ENCODE results near the gene PRDM16. TPM values are rescaled to one million over a fixed set of nuclear protein-coding genes. Genes with fewer than 3 reads are reported as not detected.

The PRDM16 gene
- total RNA-seq, 2 experiments from 2014 or later: 1.1 to 2.3 TPM

DNA sequence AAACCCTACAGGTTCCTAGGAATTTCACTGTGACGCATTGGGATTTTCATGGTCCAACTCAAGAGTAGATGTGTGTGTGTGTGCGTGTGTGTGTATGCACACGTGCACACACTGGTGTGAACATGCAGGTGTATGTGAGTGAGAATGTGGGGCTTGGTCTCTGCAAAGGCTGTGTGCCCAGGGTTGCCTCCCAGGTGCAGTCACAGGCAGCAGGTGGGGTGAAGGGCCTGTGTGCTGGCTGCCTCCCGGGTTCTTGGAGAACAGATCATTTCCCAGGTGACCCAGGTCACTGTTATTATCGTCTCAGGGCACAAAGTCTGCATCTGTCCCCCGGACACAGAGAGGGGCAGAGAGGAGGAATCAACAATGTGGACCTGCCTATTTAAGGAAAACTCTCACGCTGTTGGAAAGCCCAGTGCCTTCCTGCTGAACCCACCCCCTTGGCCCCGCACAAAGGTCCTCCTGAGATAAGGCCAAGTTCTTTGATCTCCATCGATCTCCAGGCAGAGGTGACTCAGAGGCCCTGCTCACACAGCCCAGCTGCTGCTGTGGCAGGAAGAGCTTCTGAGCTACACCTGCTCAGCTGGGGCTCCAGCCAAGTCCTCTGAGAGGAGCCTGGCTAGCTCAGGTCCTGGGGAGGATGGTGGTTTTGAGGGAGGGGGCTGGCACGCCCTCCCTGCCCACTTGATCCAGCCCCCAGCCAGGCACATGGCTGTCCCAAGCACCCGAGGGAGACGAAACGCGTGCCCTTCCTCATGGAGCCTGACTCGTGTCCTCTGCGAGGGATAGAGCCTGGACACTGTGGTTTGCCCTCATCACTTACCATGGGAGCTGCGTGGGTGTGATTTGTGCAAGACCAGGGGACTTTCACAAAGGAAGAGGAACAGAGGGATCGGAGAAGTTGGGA lies 251.5 kb downstream of the PRDM16 start:
- CTCF ChIA-PET: interaction anchor here (1.0 kb wide), 1 partner anchor 9 kb away, joined by 3 read pairs; no protein-coding TSS in a partner anchor
- H3K27me3 Mint-ChIP-seq: no peaks in the 10 kb centered on the region

DNA sequence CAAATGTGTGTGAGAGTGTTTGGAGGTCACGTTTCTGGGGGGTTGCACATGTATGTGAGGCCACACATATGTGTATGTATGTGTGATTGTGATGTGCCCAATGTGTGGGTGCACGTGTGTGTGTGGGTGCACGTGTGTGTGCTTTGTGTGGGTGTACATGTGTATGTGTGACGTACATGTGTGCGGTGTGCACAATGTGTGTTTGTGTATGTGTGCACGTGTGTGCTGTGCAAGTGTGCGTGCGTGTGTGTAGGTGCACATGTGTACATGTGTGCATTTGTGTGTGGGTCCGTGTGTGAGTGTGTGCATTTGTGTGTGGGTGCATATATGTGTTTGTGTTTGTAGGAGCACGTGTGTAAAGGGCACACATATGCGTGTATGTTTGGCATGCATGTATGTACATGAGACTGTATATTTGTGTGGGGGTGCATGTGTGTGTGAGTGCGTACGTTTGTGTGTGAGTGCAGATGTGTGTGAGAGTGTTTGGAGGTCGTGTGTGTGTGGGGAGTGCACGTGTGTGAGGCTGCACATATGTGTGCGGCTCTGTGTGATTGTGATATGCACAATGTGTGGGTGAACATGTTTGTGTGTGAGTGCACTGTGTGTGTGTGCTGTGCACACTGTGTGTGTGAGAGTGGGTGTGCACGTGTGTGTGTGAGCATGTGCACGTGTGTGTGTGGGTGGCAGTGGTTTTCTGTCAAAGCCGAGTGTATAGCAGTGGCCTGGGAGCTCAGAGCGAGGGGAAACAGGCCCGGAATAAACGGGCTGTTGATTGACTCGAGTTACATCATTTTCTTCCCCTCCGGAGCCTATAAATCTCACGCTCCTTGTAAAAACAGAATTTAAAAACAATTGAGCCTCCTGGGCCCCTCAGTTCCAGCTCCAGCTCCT lies 252.8 kb downstream of the PRDM16 start:
- ChIA-PET POLR2A (no interaction called here), CTCF (no interaction called here)
- no peaks in the 10 kb centered on the region for H3K36me3 Mint-ChIP-seq (ENCODE audit: low read depth)
- peaks cover 3% of the 10 kb centered on the region for H3K4me1 Mint-ChIP-seq
- H3K4me3 Mint-ChIP-seq: no peak overlapping the region
- H3K27ac Mint-ChIP-seq: no peak overlapping the region
- DNase-seq: no peak
- no peaks in the 10 kb centered on the region for H3K27me3 Mint-ChIP-seq
- peaks cover 9% of the 10 kb centered on the region for H3K9me3 Mint-ChIP-seq

More for the DNA sequence above, 251.5 kb downstream of the PRDM16 start:
- Mint-ChIP-seq H3K9me3 (peaks cover 18% of the 10 kb centered on the region), H3K27ac (no peak overlapping the region), H3K36me3 (ENCODE audit: low read depth) (no peaks in the 10 kb centered on the region), H3K4me1 (peaks cover 9% of the 10 kb centered on the region), H3K4me3 (no peak overlapping the region)
- DNase-seq: no peak
- POLR2A ChIA-PET: no interaction called here

DNA sequence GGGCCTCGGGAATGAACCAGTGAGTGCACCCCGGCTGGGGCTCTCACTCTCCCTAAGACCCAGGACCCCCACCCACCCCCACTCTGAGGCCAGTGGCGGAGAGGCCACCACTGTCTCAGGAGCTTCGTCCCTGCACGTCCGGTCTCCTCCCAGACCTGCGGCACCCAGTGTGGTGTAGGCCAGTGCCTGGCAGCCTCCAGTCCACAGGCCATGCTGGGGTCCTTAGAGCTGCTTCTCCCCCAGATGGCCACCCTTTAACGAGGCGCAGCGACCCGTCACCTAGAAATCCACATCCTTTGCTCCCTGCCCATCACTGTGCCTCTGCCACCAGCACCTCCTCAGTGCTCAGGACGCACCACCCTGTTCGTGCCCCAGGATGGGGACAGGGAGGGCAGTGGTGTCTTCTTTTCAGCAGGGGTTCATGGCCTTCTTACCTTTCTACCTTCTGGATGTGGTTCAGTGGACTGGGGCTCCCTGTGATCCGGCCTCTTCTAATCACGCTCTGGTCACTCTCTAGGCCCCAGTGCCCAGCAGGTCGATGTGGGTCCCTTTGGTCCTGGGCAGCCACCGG lies 253.5 kb downstream of the PRDM16 start:
- CTCF ChIA-PET: no interaction called here
- Mint-ChIP-seq H3K4me3 (no peak overlapping the region), H3K9me3 (peaks cover 9% of the 10 kb centered on the region), H3K4me1 (peaks cover 3% of the 10 kb centered on the region), H3K27ac (no peak overlapping the region), H3K36me3 (ENCODE audit: low read depth) (no peaks in the 10 kb centered on the region), H3K27me3 (no peaks in the 10 kb centered on the region)
- DNase-seq: no peak
- POLR2A ChIA-PET: no interaction called here

DNA sequence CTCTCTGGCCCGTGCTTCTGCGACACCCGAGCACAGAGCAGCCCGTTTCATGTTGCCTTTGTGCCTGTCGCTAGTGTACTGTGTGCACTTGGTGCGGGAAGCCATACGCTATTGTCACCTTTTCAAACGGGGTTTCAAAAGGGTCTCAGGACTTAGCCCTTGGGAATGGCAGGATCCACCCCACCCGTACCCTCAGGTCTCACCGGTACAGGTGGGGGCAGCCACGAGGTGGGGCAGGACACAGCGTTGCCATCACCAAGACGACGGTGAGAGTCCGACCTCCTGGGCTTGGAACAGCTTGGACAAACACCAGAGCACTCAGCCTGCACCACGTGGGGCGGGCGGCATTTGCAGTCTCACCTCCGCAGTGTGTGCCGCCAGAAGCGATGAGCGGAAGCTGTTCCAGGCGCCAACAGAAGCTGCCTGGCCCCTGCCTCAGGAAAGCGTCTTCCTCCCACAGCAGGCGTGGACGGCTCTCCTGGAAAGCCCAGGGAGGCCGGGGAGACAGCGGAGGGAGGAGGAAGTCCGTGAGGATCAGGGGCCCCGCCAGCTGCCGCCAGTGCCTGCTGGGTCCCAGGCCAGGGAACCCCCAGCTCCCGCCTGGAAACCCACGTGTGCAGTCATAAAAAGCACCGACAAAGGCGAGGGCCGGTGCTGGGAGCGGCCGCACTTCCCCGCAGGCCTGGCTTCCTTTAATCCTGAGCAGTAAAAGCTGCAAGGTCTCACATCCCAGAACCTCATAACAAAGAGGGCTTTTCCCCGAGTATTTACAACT lies 254.2 kb downstream of the PRDM16 start:
- CTCF ChIA-PET: no interaction called here

DNA sequence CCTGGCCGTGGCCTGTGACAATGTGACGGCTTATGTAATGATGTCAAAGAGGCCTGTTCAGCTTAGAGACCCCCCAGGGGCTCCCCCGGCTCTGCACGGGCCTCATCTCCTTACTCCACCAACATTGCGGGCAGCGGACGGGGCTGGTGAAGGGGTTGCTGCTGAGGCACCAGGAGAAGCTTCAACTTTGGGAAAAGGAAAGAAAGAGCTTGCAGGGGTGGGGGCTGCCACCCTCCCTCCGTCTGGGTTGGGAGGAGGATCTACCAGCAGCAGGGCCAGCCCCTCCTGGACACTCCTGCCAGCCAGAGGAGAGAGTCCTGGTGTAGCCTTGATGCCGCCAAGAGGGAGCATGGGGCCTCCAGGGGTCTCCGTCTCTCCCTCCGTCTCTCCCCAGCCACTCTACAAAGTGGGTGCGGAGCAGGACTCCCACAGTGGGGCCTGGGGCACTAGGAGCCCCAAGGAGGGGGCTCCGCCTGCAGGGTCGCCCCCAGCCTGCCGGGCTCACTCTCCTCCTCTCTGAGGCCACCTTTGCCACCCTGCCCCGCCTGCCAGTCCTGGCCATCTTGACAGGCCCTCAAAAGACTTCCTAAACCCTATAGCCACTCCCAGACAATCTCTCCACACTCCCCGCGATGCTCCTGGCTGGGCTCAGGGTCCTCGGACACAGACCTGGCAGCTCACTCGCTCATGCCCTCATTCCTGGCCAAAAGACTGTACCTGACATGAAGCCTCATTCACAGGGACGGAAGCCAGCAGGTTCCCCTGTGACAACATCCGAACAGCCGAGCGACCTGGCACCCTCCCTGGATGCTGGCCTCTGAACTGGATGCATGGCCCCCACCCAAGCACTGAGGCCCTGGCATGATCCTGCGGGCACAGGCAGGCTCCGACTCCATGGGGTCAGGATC lies 255.0 kb downstream of the PRDM16 start:
- Mint-ChIP-seq H3K27me3 (no peaks in the 10 kb centered on the region), H3K27ac (no peak overlapping the region), H3K9me3 (peaks cover 3% of the 10 kb centered on the region), H3K36me3 (ENCODE audit: low read depth) (no peaks in the 10 kb centered on the region), H3K4me1 (peaks cover 3% of the 10 kb centered on the region), H3K4me3 (no peak overlapping the region)
- ChIA-PET CTCF (no interaction called here), POLR2A (no interaction called here)
- DNase-seq: no peak

More for the DNA sequence above, 254.2 kb downstream of the PRDM16 start:
- Mint-ChIP-seq H3K36me3 (ENCODE audit: low read depth) (no peaks in the 10 kb centered on the region), H3K4me1 (peaks cover 3% of the 10 kb centered on the region), H3K27me3 (no peaks in the 10 kb centered on the region), H3K4me3 (no peak overlapping the region), H3K27ac (no peak overlapping the region), H3K9me3 (peaks cover 7% of the 10 kb centered on the region)
- DNase-seq: no peak
- POLR2A ChIA-PET: no interaction called here

DNA sequence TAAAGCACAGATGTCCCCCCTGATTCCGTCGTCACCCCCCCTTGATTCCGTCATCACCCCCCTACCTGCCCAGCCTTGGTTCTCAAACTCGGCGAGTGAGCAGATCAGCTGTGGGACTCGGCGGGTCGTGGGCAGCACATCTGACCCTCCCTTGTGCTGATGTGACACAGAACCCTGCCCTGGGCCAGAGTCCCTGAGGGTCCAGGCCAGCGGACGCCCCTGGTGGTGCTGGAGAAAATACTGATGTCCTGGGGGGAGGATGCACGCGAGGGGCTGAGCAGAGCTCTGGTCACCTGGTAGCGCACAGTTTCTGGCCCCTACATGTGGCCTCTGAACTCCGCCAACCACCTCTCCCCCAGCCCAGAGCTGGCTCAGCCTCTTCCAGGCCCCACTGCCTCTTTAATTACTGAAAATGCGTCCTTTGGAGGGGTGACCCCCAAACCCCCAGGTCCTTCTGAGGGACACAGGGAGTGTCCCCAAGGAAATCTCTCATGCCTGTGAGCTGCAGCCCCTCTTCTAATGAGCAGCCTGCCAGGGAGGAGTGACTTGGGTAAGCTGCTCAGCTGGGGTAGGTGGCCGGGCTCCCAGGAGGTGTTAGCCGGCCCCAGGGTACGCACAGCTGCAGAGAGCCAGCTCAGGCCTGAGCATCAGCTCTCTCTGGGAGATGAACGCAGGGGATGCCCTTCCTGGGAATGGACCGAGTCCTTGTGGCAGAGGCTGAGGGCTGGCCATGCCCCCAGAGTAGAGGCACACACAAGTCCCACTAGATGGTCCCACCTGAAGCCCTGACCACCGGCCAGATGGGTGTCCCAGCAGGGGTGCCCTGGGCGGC lies 255.9 kb downstream of the PRDM16 start:
- no peaks in the 10 kb centered on the region for H3K27me3 Mint-ChIP-seq
- H3K27ac Mint-ChIP-seq: no peak overlapping the region
- CTCF ChIA-PET: no interaction called here
- no peak overlapping the region for H3K4me3 Mint-ChIP-seq
- DNase-seq: no peak
- peaks cover 3% of the 10 kb centered on the region for H3K9me3 Mint-ChIP-seq
- H3K36me3 Mint-ChIP-seq (ENCODE audit: low read depth): no peaks in the 10 kb centered on the region
- peaks cover 3% of the 10 kb centered on the region for H3K4me1 Mint-ChIP-seq
- POLR2A ChIA-PET: no interaction called here

DNA sequence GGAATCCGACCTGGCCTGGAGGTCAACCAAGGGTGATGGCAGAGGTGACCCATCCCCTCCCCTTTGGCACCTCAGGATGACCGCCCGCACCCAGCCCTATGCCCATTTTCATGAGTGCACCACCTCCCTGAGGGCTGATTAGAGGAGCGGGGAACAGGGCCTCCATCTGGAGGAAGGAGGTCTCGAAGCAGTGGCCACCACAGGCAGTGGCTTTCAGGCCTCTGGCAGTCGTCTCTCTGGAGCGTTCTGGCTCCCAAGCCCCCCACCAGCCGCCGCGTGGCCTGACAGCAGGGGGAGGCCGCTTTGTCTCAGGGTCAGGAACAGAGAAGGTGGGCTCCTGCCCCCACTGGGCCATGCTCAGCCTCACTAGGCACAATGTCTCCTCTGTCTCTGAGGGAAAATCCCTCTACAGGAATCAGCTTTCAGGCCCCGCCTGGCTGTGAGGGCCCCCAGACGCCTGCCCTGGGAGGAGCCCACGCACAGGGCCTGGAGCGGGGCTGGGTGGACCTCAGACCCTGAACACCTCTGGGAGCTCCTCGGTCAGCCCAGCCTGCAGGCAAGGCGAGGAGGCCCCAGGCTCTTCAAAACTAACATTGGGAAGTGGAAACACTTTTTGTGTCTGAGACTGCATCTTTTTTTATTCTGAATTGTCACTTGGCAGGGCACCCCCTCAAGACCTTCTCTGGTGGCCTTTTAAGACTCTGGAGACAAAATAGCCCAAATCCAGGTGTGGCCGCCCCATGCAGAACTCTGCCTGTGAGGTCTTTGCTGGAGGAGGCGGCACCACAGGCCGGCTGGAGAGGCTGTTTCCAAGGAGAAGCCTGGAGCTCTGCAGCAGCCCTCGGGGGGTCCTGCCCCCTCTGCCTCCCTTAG lies 257.7 kb downstream of the PRDM16 start:
- H3K4me1 Mint-ChIP-seq: no peaks in the 10 kb centered on the region
- no peaks in the 10 kb centered on the region for H3K27me3 Mint-ChIP-seq
- H3K4me3 Mint-ChIP-seq: no peak overlapping the region
- ChIA-PET CTCF (no interaction called here), POLR2A (no interaction called here)
- no peak overlapping the region for H3K27ac Mint-ChIP-seq
- H3K36me3 Mint-ChIP-seq (ENCODE audit: low read depth): no peaks in the 10 kb centered on the region
- no peak for DNase-seq
- H3K9me3 Mint-ChIP-seq: no peaks in the 10 kb centered on the region

DNA sequence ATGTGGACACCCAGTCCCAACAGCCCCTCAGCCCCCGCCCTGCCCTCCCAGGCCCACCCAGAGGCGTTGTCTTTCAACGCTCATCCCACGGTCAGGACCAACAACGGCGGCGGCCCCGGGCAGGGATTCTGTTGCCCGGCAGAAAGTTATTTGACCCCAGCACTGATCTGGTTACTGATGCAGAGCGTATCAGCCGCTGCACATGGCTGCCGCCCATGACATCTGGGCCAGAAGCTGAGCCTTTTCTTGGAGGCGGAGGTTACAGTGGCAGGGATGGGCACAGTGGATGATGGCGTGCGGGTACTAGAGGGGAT lies 258.3 kb downstream of the PRDM16 start:
- Mint-ChIP-seq H3K27ac (no peak overlapping the region), H3K9me3 (no peaks in the 10 kb centered on the region), H3K36me3 (ENCODE audit: low read depth) (no peaks in the 10 kb centered on the region), H3K4me3 (no peak overlapping the region), H3K4me1 (no peaks in the 10 kb centered on the region), H3K27me3 (no peaks in the 10 kb centered on the region)
- no peak for DNase-seq
- ChIA-PET CTCF (no interaction called here), POLR2A (no interaction called here)

DNA sequence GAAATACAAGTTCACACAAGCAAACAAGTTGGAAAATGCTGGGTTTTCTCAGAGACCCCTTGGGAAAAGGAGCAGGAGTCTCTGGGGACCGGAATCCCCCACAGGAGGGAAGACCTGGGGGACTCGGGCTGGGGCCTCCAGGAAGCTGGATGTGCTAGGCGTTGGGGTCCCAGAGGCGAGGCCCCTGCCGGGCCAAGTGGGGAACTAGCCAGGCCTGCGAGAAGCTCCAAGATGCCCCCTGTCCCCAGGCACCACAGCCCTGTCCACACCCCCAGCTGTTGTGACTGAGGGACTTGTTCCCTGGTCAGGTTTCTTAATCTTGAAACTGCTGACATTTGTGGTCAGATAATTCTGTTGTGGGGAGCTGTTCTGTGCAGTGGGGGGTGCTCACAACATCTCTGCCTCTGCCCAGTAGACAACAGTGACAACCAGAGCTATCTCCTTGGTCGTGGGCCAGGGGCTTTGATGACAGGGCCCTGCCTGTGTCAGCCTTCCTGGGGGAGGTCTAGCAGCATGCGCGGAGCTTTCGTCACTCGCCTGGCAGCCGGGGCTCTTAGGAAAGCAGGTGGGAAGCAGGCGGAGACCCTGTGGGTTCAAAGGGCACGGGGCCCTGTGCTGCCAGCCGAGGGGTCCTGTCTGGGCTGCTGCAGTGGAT lies 259.1 kb downstream of the PRDM16 start:
- Mint-ChIP-seq H3K27me3 (no peaks in the 10 kb centered on the region), H3K9me3 (no peaks in the 10 kb centered on the region), H3K4me1 (no peaks in the 10 kb centered on the region), H3K27ac (no peak overlapping the region), H3K4me3 (no peak overlapping the region), H3K36me3 (ENCODE audit: low read depth) (no peaks in the 10 kb centered on the region)
- POLR2A ChIA-PET: no interaction called here
- DNase-seq: no peak
- CTCF ChIA-PET: no interaction called here

DNA sequence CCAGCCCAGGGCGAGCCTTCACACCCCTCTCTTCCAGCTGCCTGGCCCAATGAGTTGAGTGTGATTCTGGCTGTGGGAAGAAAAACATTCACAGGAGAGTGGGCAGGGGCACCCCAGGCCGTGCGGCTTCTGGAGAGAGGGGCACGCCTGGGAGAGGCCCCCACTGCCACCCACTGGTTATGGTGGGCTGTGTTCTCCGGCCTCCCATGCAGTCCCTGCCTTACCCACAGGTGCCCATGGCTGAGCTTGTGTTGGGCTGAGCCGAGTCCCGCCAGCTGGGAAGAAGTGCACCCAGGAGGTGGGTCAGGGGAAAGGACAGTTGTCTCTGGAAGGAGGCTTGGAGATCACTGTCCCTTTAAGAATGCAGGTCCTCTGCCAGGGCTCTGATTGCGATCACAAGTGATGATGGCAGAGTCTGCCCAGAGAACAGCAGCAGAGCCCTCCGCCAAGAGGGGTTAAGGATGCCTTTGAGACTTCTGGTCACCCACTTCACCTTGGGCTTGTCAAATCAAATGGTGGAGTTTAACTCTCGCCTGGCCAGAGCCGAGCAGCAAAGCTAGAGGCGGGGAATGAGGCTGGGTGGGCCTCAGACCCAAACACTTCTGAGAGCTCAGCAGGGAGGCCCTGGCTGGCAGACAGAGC lies 260.8 kb downstream of the PRDM16 start:
- H3K4me3 Mint-ChIP-seq: no peak overlapping the region
- no peak overlapping the region for H3K27ac Mint-ChIP-seq
- ChIA-PET CTCF (no interaction called here), POLR2A (no interaction called here)
- no peaks in the 10 kb centered on the region for H3K9me3 Mint-ChIP-seq
- DNase-seq: no peak
- H3K36me3 Mint-ChIP-seq (ENCODE audit: low read depth): no peaks in the 10 kb centered on the region
- H3K27me3 Mint-ChIP-seq: no peaks in the 10 kb centered on the region
- H3K4me1 Mint-ChIP-seq: no peaks in the 10 kb centered on the region

All from activated CD4-positive, alpha-beta T cell treated with anti-CD3 and anti-CD28 coated beads, Interleukin-2, amount 10 ng/mL, durations not matched to agents 7 days and 5 days (primary cell).